Uterus (tissue), 4 donors: ENCODE results near the gene ARHGAP31. TPM values are rescaled to one million over a fixed set of nuclear protein-coding genes. Genes with fewer than 3 reads are reported as not detected.
"Not testable (repeated sequence)": the region's sequence is repeated elsewhere in the genome, so short reads cannot be mapped to it uniquely, and the experiment has no call there.

Experiments used
- DNase-seq, 2 donors: peaks; one replicate each; pipeline ENCODE4 v3.0.0-alpha.2; 2019 to 2020
- H3K27ac ChIP-seq, 2 donors: fragments of 200-600 bp; sonication (generic); 1 replicate in 1 of 2; 2 replicates in 1 of 2; pipeline ENCODE4 v1.5.1; 2016 to 2018
- H3K27me3 ChIP-seq, 2 donors: fragments of 200-600 bp; sonication (generic); one replicate each; pipeline ENCODE4 v1.5.1; 2018 to 2019; ENCODE audit warnings: control low read depth in 1 of 2
- H3K36me3 ChIP-seq, 2 donors: fragments of 200-600 bp; sonication (generic); one replicate each; pipeline ENCODE4 v1.5.1; 2019; ENCODE audit warnings: control low read depth in 1 of 2
- H3K4me1 ChIP-seq, 2 donors: fragments of 200-600 bp; sonication (generic); one replicate each; pipeline ENCODE4 v1.5.1; 2018 to 2019; ENCODE audit warnings: control low read depth in 1 of 2
- H3K4me3 ChIP-seq, 2 donors: fragments of 200-600 bp; sonication (generic); 1 replicate in 1 of 2; 2 replicates in 1 of 2; pipeline ENCODE4 v1.5.1; 2018 to 2019; ENCODE audit warnings: mild to moderate bottlenecking in 1 of 2
- H3K9me3 ChIP-seq, 2 donors: fragments of 200-600 bp; sonication (generic); one replicate each; pipeline ENCODE4 v1.5.1; 2019; ENCODE audit warnings: control low read depth in 1 of 2
- CTCF ChIP-seq, 4 experiments: fragments of 200-600 bp in 2 of 4; fragments of 450-650 bp in 2 of 4; sonication (generic) in 2 of 4; IDR thresholded peaks; one replicate each; pipeline ENCODE4 v1.5.1; 2016 to 2019; ENCODE audit warnings: antibody characterized with exemption in 4 of 4, mild to moderate bottlenecking in 2 of 4, moderate library complexity in 1 of 4
- POLR2A ChIP-seq, 2 donors: fragments of 450-650 bp; IDR thresholded peaks; one replicate each; pipeline ENCODE4 v1.6.1; 2016; ENCODE audit warnings: antibody characterized with exemption in 2 of 2, mild to moderate bottlenecking in 1 of 2, moderate library complexity in 1 of 2
- intact Hi-C: fragments of 100-400 bp; cut with DNase I; formaldehyde crosslinking; loops from one replicate; pipeline ENCODE4 v1.15.1; 2023; ENCODE audit warnings: low total_unique reads
- total RNA-seq, 4 donors: library from RNA; depleted of rRNA in 3 of 4; stranded (reverse); fragments of >200 nt in 3 of 4; gene quantifications; one replicate each; pipeline versions ENCODE4 v1.1.0 to v1.2.4, GENCODE V29; 2014 to 2023
- donor health status: DM: yes; HTN: yes; CAD: no.

ARHGAP31 gene
- total RNA-seq, 4 donors from 2014 or later, result 17.6 to 53.2 (median 29.4) TPM

GRCh38 chr3:119318876-119319275 lies 24.7 kb downstream of the ARHGAP31 start:
- Histone ChIP-seq H3K27ac (no peak overlapping the region), H3K4me3 (no peak overlapping the region), H3K4me1 (no peaks in the 10 kb centered on the region), H3K9me3 (no peaks in the 10 kb centered on the region), H3K27me3 (no peaks in the 10 kb centered on the region), H3K36me3 (no peaks in the 10 kb centered on the region)
- intact Hi-C loops, result no loop called here
- DNase-seq, result no peak
- TF ChIP-seq POLR2A (IDR thresholded peaks at IDR 0.05) (no peak), CTCF (IDR thresholded peaks at IDR 0.05) (no peak)

GRCh38 chr3:119319311-119319710 lies 25.1 kb downstream of the ARHGAP31 start:
- intact Hi-C loops, result no loop called here

DNA sequence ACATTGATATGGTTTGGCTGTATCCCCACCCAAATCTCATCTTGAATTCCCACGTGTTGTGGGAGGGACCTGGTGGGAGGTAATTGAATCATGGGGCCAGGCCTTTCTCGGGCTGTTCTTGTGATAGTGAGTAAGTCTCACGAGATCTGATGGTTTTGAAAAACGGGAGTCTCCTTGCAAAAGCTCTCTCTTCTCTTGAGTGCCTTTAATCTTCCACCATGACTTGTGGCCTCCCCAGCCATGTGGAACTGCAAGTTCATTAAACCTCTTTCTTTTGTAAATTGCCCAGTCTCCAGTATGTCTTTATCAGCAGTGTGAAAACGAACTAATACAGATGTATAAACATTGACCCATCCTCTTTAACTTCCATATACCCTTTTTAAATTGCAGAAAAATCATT lies 26.6 kb downstream of the ARHGAP31 start:
- intact Hi-C loops, H3K4me1 ChIP-seq, H3K27ac ChIP-seq, H3K27me3 ChIP-seq, H3K36me3 ChIP-seq, H3K4me3 ChIP-seq, DNase-seq, H3K9me3 ChIP-seq: not testable (repeated sequence)

More at GRCh38 chr3:119319311-119319710, 25.1 kb downstream of the ARHGAP31 start:
- Histone ChIP-seq H3K36me3 (no peaks in the 10 kb centered on the region), H3K27me3 (no peaks in the 10 kb centered on the region), H3K4me3 (no peak overlapping the region), H3K9me3 (no peaks in the 10 kb centered on the region), H3K4me1 (no peaks in the 10 kb centered on the region), H3K27ac (no peak overlapping the region)
- TF ChIP-seq POLR2A (IDR thresholded peaks at IDR 0.05) (no peak), CTCF (IDR thresholded peaks at IDR 0.05) (no peak)
- no peak for DNase-seq

DNA sequence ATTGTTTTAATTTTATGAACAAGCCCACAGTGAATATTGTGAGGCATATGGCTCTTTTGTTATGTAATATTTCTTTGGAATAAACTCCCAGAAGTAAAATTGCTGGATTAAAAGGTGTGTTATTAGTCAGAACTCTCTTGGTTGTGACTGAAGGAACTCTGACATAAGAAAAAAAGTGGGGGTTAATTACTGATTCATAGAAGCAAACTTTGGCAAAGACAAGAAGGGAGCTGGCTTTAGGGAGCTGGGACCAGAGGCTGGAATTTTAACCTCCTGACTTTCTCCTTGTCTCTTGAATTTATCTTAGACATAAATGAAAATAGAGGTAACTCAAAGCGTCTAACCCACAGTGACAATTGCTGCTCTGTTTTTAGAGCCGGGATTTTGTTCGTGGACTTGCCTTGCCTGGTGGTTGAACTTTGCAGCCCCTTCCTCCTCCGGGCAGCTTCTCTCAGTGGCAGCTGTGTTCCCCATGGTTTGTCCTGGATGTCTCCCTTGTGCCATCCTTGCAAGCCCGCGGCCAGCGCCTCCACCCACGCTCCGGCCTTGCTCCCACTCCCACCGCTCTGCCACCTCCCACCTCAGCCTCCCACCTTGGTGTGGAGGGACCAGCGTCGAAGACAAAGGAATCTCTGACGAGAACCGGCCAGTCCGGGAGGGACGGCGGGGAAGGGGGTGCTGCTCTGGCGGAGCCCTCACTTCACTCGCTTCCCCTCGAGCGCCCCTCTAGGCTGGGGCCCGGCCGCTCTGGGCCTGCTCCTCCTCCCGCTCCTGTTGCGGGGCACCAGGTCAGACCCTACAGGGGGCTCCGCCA lies 28.0 kb downstream of the ARHGAP31 start:
- intact Hi-C loops, result no loop called here
- Histone ChIP-seq H3K4me1 (no peaks in the 10 kb centered on the region), H3K4me3 (peak overlapping the region; percentile 56 to 60), H3K27ac (peak overlapping the region; percentile 91 to 93), H3K9me3 (no peaks in the 10 kb centered on the region), H3K36me3 (no peaks in the 10 kb centered on the region), H3K27me3 (no peaks in the 10 kb centered on the region)
- no peak for TF ChIP-seq CTCF (IDR thresholded peaks at IDR 0.05)
- no peak for TF ChIP-seq POLR2A (IDR thresholded peaks at IDR 0.05)
- DNase-seq, result no peak

- intact Hi-C loops, result no loop called here
- Histone ChIP-seq H3K36me3 (no peaks in the 10 kb centered on the region), H3K4me3 (peak overlapping the region; percentile 56 to 60), H3K4me1 (no peaks in the 10 kb centered on the region), H3K27ac (peak overlapping the region; percentile 91 to 93), H3K9me3 (no peaks in the 10 kb centered on the region), H3K27me3 (no peaks in the 10 kb centered on the region)
- DNase-seq, result peak; percentile 73 to 76
- TF ChIP-seq CTCF (IDR thresholded peaks at IDR 0.05) (peak in 2 of 4 experiments; percentile 10 to 20), POLR2A (IDR thresholded peaks at IDR 0.05) (peak in 1 of 2 donors; percentile 52)
These were observed 28.9 kb downstream of the ARHGAP31 start for GRCh38 chr3:119322835-119323722.
